ENCODE data around the gene MLF1.
"Not testable (repeated sequence)": the region's sequence is repeated elsewhere in the genome, so short reads cannot be mapped to it uniquely, and the experiment has no call there.

The MLF1 gene, protein sequence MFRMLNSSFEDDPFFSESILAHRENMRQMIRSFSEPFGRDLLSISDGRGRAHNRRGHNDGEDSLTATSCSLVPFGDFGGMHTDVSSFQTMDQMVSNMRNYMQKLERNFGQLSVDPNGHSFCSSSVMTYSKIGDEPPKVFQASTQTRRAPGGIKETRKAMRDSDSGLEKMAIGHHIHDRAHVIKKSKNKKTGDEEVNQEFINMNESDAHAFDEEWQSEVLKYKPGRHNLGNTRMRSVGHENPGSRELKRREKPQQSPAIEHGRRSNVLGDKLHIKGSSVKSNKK

DNA sequence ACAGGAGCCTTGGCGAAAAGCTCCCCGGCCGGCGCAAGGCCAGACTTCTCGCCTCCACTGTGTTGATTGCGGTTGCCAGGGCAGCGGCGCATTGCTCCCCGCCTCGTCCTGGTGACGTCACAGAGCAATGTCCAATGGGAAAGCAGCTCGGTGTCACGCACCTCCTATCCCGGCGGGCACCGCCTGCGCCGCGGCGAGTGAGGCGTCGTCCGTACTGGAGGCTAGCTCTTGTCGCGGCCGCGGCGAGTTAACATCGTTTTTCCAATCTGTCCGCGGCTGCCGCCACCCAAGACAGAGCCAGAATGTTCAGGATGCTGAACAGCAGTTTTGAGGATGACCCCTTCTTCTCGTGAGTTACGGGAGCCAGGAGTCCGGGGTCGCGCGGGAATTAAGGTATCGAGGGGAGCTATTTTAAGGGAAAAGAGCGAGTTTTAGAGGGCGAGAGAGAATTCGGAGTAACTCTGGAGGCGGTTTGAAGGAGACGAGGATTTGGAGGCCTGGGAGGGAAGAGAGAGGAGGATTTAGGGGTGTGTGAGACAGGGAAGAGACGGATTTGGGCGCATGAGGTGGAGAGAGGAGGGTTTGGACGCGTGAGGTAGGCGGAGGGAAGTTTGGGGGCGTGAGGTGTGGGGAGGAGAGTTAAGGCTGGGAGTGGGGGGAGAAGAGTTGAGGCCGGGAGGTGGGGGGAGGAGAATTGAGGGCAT lies at the start of gene MLF1:
MLF1 (plus strand) TSS at position 196 of the 704 bp plus-strand sequence; CDS start at position 303, 107 bp downstream.
- DNase-seq, result peak; percentile 89

DNA sequence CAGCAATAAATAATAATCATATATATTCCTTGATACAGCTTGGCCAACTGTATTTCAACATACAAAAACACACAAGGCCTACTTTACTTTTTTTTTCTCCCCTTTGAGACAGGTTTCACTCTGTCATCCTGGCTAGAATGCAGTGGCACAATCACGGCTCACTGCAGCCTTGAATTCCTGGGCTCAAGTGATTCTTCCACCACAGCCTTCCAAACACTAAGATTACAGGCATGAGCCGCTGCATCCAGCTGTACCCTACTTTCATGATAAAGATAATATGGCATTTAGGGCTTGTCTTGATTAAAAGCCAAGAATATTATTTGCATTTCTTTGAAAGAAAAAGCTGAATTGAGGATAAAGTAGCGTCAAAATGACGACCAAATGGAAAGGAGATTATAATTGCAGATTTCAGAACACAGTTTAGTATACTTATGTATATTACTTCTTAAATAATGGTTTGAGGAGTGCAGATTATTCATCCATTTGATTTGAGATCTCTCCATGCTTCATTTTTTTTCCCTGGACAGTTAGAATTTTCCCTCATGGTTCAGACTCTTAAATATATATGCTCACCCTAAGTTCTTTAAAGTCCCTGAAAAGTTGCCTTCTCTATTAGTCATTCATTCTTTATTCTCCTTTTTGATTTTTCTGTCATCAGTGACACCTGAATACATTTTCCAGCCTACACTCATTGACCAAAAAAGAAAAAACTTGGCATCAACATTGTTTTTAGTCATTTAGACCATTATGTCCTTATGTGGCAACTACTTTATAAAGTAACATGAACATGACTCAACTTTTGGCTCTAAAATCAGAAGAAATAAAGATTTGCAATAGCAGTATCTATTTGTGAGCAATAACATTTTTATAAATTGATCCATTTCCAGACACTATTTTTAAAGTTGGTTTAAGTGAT lies 48.5 kb upstream of the MLF1 start:
- no peak for DNase-seq

DNA sequence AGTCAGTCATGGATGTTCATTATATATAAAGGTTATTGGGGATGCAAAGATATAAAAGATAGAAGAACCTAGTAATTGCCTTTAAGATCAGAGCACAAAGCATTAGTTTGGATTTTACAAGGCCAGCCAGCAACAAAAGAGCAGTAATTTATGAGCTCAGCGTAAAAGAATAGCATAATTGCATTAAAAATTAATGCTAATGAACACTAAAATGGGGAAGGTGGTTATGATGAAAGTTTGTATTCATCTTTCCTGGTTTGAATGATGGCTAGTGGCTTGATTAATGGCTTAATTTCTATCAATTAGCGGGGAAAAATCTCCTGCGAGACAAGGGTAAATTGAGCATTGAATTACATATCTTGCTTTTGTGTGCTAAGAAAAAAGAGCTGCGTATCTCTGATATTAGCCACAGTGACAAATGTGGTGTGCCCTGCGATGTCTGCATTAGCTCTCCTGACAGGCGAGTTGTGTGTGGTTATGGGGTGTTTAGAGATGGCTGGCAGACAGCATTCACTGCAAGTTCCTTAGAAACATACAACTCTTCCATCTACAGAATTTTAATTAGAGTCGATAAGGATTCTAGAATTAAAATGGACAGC lies 42.8 kb upstream of the MLF1 start:
- no peak for DNase-seq

DNA sequence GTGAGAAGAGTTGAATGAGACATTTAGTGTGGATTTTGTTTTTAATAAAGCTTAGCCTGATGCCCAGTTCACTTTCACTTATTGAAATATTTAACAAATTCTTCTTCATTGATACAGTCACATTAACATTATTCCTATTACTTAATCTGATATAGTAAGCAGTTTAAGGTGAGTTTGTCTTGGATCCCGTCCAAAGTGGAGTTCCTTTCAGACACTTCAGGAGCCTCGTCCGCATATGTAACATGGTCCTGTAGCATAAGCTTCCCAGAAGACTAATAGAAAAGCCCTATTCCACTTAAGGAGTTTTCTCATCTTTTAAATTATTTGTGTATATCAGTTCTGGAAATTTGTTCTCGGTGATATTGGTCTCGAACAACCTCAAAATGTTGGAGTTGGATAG lies 39.7 kb upstream of the MLF1 start:
- no peak for DNase-seq

DNA sequence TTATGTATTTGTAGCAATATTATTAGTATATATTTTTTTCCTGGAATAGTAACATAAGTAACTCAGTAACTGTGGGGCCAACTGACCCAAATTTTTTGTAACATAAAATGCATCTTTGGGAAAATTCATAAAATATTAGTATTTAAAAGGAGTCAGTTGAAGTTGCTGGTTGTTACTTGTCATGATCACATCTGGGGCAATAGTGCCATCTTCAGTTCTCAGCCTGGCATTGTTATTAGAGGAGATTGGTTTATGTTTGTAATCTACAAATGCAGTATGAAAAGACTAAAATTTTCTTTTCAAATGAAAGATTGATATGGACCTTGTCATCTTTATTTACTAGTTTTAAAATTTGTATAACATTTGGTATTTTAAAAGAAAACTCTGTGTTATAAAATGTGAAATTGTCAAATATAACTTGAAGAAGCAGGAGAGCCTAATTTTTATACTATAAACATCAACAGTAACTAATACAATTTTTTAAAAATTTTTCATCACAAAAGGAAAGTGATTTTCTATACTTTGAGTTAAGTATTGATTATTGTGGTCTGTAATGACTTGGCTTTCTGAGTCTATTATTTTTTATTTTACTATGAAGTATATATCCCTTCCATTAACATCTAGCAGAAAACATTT lies 38.8 kb upstream of the MLF1 start:
- peak; percentile 28 for DNase-seq

DNA sequence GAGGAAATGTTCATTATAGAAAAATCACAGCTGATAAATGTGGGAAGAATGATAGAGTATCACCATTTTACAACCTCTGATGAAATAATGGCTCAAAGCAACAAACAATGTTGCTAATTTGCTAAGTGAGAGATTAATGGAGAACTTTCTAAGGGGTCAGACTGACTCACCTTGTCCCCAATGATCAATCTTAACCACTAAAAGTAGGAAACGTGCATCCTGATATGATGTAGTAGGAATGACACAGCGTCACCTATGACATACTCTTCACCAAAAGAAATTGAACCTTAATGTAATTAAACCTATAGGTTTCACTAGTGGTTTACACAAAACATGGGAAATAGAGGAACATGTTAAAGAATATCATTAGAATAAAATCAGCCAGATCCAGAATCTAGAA lies 35.1 kb upstream of the MLF1 start:
- DNase-seq, result no peak

DNA sequence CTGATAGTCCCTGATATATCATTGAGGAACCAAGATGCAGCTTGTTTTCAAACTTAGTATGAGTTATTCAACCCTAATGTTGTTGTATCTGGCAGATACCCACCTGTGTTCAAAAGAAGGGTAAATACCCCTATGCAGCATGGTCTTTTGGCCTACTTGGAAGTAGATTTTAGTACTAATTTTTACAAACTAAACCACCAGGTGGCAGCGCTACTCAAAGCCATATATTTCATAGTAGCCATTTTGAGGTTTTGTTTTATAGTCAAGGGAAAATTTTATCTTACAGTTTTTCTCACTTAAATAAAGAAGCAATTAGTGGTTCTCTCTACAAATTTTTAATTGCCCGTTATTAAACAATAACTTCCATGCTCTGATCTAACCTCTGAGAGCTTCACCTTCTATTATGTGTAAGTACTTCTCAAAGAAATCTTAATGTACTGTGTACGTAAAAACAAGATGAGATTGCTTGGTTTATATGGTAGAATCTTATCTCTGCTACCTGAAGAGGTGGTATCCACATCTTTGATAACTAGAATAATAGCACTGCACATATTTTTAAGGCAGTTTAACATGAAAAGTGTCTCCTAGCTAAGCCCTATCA lies 31.5 kb upstream of the MLF1 start:
- peak; percentile 45 for DNase-seq

DNA sequence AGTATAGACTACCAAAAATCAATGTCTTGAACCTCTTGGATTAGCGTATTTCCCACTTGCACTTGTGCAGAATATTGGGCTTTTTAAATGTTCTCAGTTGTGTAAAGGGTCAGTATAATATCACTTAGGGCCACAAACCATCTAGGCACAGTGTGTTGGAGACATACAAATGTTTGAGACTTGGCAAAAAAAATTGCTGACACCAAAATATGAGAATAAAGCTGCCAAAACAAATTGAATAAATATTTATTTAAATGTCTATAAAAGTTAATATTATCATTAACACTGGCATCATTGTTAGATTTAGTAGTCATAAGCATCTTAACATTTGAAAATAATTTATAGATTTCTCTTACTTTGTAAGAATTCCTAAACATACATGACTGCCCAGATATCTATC lies 30.9 kb upstream of the MLF1 start:
- no peak for DNase-seq

DNA sequence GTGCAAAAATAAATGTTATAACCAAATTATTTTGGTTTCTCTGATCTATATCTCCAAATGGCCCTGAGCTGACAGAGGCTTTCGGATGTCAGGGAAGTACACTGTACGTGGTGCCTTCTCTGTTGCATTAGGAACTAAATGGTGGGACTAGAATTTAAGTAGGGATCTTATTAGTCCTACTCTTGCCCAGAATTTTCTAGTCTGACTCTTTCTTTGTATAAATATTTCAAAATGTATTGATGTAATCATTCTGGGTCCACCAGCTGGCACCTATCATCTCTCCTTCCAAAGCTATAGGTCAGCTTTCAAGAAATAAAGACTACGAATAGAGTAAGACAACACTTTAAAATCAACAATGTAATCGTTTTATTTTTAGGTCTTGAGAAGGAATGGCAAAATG lies 22.3 kb upstream of the MLF1 start:
- no peak for DNase-seq

DNA sequence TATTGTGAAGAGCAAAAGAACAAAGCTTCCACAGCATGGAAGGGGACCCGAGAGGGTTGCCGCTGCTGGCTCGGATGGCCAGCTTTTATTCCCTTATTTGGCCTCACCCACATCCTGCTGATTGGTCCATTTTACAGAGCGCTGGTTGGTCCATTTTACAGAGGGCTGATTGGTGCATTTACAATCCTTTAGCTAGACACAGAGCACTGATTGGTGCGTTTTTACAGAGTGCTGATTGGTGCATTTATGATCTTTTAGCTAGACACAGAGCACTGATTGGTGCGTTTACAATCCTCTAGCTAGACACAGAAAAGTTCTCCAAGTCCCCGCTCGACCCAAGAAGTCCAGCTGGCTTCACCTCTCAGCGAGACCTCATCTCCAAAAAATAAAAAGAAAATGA lies 21.1 kb upstream of the MLF1 start:
- DNase-seq, result not testable (repeated sequence)

DNA sequence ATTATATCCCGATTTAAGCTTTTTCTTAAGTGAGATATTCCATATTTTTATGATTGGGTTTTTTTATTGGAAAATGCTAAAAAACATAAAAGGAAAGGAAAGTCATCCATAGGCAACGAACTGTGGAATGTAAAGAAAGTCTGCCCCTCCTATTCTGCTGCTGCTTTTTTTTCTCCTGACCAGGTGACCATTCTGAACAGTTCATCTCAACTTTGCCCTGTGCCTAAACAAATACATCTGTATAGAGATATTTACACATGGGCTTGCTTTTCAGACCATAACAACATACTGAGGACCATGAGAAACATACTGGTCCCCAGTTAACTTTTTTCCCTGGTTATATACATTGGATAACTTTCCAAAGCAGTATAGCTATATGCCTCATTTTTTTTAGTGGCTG lies 18.9 kb upstream of the MLF1 start:
- no peak for DNase-seq

DNA sequence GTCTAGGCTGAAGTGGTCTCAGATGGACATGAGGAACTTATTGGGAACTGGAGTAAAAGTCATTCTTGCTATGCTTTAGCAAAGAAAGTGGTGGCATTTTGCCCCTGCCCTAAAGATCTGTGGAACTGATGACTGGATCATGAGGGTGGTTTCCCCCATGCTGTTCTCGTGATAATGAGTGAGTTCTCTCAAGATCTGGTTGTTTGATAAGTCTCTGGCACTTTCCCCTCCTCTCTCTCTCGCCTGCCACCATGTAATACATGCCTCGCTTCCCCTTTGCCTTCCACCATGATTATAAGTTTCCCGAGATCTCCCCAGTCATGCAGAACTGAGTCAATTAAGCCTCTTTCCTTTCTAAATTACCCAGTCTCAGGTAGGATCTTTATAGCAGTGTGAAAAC lies 11.5 kb upstream of the MLF1 start:
- no peak for DNase-seq

DNA sequence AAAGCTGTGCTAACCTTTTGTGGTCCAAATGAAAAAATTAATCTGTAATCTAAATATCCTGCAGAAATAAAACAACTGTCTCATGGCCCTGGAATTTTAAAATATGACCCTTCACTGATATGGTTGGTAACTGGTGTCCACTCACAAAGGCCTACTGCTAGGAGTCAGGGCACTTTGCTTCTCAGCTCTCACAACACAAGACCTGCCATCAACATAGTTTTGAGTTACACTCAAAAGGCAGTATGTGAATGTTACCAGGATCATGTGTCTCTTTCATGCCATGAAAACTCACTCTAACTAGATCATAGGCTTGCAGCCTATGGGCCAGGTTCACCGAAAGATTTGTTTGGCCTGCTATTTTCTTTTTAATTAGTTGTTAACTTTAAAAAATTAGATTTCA lies 10.0 kb upstream of the MLF1 start:
- DNase-seq, result no peak

DNA sequence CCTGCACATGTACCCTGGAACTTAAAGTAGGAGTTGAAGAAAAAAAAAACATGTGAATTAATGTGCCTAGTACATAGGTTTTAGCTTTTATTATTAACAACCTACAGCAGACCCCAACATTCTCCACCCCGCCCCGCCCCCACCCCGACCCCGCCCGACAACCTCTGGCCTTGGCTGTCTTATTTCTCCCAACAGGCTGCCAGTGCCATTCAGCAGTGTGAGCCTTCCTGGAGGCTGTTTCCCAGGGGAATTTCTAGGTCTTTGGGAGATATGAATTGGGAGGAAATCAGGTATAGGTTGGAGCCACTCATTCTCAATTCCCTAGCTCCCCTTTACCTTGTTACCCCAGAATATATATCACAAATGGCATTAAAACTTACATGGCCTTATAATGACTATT lies 8.3 kb upstream of the MLF1 start:
- DNase-seq, result no peak

DNA sequence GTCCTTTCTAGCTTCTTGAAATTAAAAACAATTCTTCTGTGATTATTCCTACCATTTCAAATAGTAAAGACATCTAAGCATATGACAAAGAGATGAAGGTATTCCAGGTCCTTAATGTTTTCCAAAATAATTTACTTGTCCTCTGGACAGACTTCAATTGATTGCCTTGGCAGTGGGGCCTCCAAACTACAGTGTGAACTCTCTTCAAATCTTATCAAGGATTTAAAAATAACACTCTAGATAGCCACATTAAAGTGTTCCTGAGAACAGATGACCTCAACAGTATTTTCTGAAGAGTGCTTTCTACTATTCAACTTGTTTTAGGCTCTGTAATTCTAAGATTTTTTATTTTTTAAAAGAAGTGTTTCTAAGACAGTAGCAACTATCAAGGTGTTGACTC lies 7.9 kb upstream of the MLF1 start:
- DNase-seq, result no peak

DNA sequence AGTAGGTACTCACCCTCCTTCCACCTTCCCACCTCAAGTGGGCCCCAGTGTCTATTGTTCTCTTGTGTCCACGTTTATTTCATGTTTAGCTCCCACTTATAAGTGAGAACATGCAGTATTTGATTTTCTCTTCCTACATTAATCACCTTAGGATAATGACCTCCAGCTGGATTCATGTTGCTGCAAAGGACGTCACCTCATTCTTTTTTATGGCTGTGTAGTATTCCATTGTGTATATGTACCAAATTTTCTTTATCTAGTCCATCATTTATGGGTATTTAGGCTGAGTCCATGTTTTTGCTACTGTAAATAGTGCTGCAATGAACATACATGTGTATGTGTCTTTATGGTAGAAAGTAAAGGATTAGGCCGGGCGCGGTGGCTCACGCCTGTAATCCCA lies 5.9 kb upstream of the MLF1 start:
- no peak for DNase-seq

DNA sequence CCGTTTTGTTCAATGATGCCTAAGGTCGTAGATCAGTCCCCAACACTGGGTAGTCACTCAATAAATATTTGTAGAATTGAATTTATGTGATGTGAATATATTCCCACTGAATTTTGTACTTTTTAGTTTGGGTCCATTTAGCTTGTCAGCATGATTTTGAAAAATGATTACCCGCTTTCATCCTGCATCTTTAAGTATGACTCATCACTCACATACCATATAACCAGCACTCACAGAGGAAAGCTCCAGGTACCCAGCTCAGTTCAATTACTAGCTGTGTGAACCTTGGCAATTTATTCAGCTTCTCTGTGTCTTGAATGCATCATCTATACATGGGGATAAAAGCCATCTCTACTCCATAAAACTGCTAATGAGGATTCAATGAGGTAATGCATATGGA lies 2.2 kb upstream of the MLF1 start:
- DNase-seq, result no peak

DNA sequence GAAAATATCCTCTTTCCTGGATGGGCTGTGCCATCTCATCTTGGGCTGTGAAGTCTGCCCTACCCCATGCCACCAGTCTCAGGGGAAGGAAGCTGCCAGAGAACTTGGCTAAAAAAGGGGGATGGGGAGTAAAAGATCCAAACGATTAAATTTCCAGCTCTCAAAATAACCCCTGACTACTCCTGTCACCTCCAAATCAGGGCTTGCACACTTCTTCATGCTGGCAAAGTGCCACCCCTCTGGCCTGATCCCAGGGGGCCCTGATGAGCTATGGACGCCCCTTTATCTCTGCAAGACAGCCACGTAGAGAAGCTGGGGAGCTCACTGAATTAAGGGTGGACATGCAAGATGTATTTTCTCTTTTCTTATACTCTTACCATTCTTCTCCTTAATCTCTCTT lies 1.2 kb upstream of the MLF1 start:
- DNase-seq, result no peak

DNA sequence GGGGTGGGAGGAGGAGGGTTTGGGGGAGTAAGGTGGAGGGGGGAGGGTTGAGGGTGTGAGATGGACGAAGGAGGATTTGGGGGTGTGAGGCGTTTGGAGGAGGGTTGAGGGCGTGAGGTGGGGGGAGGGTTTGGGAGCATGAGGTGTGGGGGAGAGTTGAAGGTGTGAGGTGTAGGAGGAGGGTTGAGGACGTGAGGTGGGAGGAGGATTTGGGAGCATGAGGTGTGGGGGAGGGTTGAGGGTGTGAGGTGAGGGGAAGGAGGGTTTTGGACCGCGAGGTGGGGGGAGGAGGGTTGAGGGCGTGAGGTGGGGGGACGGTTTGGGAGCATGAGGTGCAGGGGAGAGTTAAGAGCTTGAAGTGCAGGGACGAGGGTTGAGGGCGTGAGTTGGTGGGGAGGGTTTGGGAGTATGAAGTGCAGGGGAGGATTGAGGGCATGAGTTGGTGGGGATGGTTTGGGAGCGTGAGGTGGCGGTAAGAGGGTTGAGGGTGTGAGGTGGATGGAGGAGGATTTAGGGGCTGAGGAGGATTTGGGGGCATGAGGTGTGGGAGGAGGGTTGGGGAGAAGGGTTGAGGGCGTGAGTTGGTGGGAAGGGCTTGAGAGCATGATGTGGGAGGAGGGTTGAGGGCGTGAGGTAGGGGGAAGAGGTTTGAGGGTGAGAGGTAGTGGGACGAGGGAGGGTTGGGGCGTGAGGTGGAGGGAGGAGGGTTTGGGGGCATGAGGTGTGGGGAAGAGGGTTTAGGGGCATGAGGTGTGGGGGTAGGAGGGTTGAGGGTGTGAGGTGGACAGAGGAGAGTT lies 1.2 kb downstream of the MLF1 start:
- no peak for DNase-seq

DNA sequence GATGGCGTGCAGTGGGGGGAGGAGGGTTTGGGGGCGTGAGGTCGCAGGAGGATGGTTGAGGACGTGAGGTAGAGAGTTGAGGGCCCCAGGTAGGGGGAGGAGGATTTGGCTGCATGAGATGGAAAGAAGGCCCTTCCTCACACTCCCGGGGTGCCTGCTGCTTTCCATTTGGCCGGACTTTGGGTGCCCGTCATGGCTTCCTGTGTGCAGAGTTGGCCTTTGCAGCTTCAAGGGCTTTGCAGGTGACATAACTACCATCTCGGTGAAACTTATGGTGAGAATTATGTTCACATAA lies 1.7 kb downstream of the MLF1 start:
- DNase-seq, result no peak

DNA sequence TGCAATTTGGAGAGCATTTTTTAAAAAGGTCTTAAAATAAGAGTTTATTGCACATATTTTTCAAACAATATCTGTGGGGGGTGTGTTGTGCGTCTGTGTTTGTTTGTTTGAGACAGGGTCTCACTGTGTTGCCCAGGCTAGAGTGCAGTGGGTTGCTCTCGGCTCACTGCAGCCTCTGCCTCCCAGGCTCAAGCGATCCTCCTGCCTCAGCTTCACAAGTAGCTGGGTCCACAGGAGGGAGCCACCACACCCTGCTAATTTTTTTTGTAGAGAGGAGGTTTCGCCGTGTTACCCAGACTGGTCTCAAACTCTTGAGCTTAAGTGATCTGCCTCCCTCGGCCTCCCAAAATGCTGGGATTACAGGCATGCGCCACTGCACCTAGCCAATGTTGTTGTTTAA lies 2.7 kb downstream of the MLF1 start:
- DNase-seq, result no peak

DNA sequence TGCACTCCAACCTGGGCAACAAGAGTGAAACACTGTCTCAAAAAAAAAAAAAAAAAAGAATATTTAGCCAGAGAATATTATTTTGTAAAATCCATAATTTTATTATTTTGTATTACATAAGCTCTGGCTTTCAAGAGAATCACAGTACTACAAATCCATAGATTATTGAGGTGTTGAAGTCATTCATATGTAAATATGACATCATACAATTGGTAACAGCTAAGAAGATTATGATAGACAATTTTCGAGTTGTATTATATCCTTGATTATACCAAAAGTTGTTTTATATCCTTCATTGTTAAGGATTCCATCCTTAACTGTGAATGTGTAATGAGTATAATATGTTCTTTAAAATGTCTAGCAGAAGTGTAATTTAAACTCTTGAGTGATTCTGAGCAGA lies 3.7 kb downstream of the MLF1 start:
- DNase-seq, result no peak

Measured in NCI-H1092 treated with DMSO at 0.1 percent for 48 hours (cell line).